Breast epithelium (tissue), 3 donors: ENCODE data around the gene ANO2.

Experiments
- CTCF ChIP-seq, 3 donors: fragments of 450-650 bp; IDR thresholded peaks; one replicate each; pipeline ENCODE4 v1.5.1; 2016 to 2017; ENCODE audit warnings: antibody characterized with exemption in 3 of 3, mild to moderate bottlenecking in 3 of 3, moderate library complexity in 3 of 3
- POLR2A ChIP-seq: fragments of 450-650 bp; IDR thresholded peaks from one replicate; pipeline ENCODE4 v1.6.1; 2016; ENCODE audit warnings: antibody characterized with exemption, mild to moderate bottlenecking, moderate library complexity

DNA sequence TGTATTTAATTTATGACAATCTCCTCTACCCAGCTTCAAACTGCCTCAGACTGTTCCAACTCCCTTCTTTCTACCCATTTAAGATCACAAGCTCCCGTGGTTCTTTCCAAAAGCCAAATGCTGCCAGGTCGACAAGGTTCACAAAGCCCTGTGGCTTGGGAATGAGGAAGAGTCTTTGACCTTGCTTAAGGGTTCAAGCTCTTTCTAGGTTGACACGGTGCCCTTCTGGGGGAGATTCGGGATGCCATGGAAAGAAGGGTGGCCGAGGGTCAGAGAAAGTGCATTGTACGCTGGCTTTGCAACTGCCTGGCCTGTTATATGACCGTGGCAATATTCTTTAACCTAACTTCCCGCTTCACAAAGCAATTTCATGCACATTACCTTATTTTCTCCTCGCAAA, 239.3 kb downstream of the ANO2 start:
- TF ChIP-seq CTCF (IDR thresholded peaks at IDR 0.05) (no peak), POLR2A (no peak)
